DMS114 treated with DMSO at 0.1 percent for 48 hours (cell line): ENCODE measurements around the gene DNAAF8.
A peak's percentile ranks its signal among the peaks of the same experiment; 100 is the strongest.

Experiments
- DNase-seq: peaks from one replicate; lab custom pipeline; 2025; ENCODE audit not compliant: unreplicated experiment; lab: John Stamatoyannopoulos, UW

Gene DNAAF8

DNA sequence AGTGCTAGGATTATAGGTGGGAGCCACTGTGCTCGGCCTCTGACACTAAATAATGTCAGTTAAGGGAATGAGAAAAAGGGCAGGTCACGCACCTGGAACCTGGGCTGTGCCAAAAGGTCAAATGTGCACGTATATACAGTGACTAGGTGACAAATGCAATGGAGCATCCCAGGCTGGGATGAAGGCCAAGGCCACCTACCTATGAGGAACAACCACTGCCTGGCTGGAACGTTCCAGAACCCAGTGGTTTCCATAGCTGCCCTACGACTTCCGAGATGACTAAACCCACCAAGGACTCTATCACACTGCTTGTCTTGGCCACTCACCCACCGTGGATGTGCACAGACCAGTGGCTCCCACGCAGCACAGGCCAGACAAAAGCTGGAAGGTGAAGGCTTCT is 16.6 kb downstream of the DNAAF8 start:
- no peak for DNase-seq

DNA sequence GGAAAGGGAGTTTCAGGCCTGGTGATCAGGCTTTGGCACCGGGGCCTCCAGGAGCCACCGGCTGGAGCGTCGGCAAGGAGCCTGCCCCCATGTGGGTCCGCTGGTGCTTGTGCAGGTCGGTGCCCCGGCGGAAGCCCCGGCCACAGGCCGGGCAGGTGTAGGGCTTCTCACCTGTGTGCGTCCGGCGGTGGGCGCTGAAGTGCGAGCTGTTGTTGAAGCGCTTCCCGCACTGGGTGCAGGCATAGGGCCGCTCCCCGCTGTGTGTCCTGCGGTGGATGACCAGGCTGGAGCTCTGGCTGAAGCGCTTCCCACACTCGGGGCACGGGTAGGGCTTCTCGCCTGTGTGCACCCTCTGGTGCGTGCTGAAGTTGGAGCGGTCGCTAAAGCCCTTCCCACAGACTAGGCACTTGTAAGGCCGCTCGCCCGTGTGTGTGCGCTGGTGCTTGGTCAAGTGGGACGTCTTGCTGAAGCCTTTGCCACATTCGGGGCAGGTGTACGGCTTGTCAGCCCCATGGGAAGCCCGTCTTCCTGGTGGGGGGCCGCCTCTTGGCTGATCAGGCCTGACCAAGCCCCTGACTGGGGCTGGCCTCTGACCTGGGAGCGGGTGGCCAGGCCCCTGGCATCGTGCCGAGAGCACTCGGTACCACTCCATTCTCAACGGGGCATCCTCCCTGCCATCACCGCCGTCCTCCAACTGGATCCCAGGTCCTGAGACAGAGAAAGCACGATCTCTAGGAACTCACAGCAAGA is 18.2 kb downstream of the DNAAF8 start:
- DNase-seq = no peak

- DNase-seq = no peak
Observed at GRCh38 chr16:4753227-4753626, 18.9 kb downstream of the DNAAF8 start.

DNA sequence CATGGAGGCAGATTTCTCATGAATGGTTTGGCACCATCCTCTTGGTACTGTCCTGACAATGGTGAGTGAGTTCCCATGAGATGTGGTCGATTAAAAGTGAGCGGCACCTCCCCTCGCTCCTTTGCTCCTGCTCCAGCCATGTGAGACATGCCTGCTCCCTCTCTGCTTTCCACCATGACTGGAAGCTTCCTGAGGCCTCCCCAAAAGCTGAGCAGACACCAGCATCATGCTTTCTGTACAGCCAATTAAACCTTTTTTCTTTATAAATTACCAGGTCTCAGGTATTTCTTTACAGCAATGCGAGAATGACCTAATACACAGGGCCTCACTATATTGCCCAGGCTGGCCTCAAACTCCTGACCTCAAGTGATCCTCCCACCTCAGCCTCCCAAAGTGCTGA is 20.5 kb downstream of the DNAAF8 start:
- no peak for DNase-seq

GRCh38 chr16:4755687-4756086 is 21.4 kb downstream of the DNAAF8 start:
- DNase-seq = no peak

- DNase-seq = no peak
Observed at GRCh38 chr16:4760221-4760910, 26.0 kb downstream of the DNAAF8 start.

DNA sequence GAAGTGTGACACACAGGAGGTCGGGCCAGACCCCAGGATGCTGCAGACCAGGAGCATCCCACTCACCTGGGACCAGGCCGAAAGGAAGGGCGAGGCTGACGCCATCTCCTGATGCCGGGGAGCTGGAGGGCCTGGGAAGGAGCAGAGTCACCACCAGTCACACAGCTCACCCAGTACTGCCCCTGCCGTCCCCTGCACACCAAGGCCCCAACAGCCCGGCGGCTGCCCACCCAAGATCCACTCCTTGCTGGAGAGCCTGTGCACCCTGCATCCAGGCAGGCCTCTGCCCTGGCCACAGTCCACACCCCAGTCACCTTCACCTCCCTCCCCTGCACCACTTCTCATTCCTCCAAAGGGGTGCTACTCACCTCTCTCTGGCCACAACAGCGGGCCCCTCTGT is 27.9 kb downstream of the DNAAF8 start:
- no peak for DNase-seq

DNA sequence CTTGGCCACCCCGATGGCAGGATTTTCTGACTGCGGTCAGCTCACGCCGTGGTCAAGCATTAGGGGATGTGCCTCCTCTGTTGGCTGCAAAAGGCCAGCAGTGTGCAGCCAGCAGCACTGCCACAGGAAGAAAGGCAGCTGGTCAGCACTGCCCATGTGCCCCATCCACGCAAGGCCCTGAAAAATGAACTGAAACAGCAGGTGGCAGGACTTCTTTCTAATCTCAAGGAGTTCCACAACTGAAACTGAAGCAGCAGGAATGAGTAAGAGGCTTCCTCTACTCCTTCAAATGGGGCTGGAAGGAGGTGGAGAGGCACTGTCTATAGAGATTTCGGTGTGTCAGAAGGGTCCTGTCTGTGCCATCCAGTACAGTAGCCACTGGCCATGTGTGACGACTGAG is 29.5 kb downstream of the DNAAF8 start:
- DNase-seq = no peak

GRCh38 chr16:4765511-4766474 is 31.5 kb downstream of the DNAAF8 start:
- no peak for DNase-seq

DNA sequence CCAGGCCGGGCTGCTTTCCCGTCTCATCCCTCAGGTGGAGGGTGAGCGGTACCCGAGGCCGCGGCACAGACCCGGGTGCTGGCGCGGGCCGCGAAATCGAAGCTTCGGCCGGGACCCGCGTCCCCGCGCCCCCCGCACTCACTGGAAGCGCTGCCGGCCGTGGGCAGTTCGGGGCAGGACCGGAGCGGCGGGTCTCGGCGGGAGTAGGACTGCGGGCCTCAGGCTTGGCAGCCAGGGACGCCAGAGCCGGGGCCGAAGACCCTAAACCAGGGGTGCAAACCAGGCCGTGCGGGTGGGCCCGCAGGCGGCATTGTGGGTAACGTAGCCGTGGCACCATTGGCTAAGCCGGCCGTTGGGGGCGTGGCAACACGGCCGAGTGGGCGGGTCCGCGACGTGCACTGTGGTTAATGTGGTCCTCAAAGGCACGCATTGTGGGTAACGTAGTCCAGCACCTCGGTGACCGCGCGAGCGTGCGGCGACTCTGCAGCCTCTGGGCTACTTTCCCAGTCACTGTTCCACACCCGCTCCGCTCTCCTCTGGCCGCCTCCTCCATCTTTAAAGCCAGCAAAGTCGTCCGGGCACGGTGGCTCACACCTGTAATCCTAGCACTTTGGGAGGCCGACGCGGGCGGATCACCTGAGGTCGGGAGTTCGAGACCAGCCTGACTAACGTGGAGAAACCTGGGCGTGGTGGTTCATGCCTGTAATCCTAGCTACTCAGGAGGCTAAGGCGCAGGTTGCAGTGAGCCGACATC is 32.7 kb downstream of the DNAAF8 start, which contains the start of gene ZNF500:
Gene ZNF500 (minus strand): TSS at position 288 of the 754 bp plus-strand sequence. CDS start 1,184 bp downstream, outside the sequence.
- DNase-seq = peak; percentile 91

- peak; percentile 36 for DNase-seq
Observed at GRCh38 chr16:4767872-4768548, 33.7 kb downstream of the DNAAF8 start.

GRCh38 chr16:4768549-4769305 is 34.4 kb downstream of the DNAAF8 start:
- peak; percentile 91 for DNase-seq

- no peak for DNase-seq
Observed at GRCh38 chr16:4769306-4769638, 34.9 kb downstream of the DNAAF8 start.

DNA sequence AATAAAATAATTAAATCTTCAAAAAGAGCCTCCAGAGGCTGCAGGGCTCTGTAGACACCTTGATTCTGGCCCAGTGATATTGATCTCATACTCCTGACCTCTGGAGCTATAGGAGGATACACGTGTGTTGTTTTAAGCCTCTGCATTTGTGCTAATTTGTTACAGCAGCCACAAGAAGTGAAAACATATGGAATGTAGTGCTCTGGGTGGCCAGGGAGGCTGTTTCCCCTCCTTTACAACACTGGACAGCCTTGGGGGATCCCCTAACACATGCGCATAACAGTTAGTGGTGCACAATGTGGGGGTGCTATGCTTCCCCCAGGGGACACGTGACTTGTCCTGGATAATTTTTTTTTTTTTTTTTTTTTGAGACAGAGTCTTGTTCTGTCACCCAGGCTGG is 37.3 kb downstream of the DNAAF8 start:
- no peak for DNase-seq

DNA sequence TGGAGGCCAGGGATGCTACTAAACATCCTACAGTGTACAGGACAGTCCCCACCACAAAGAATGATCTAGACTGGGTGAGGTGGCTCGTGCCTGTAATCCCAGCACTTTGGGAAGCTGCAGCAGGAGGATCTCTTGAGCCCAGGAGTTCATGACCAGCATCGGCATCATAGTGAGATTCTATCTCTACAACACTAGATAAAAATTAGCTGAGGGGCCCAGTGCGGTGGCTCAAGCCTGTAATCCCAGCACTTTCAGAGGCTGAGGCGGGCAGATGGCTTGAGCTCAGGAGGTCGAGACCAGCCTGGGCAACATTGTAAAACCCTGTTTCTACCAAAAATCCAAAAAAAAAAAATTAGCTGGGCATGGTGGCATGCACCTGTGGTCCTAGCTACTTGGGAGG is 38.0 kb downstream of the DNAAF8 start:
- DNase-seq = no peak

GRCh38 chr16:4775005-4775404 is 40.7 kb downstream of the DNAAF8 start:
- no peak for DNase-seq

DNA sequence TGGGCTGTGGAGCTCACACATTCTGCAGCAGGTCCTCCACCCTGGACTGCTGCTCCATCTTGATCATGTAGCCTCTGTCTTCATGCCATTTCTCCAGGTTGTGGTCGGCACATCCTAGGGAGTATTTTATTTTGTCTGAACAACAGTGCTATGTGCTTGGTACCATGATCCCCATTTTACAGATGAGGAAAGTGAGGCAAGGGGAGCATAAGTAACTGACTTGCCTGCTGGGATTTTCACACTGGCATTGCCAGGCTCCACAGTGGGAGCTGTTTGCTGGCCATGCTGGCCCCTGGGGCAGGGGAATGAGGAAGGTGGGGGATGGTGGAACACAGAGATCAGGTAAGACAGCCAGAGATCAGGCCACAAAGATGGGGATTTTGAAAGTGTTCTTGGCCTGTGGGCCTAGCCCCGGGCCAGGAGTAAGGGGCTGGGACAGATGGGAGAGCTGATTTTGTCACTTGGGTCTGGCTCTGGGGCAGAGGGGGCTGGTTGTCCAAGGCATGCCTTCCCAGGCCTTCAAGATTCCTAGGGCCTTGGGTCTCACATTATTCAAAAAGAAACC is 41.9 kb downstream of the DNAAF8 start:
- no peak for DNase-seq

- no peak for DNase-seq
Observed at GRCh38 chr16:4777339-4778049, 43.2 kb downstream of the DNAAF8 start.

- DNase-seq = no peak
Observed at GRCh38 chr16:4778050-4778392, 43.7 kb downstream of the DNAAF8 start.
